Stimulated activated naive CD4-positive, alpha-beta T cell treated with Interleukin-2 at 50 U/mL for 16 hours (primary cell): Measurements from ENCODE around the gene PODNL1.
A peak's percentile ranks its signal among the peaks of the same experiment; 100 is the strongest.
"Not testable (repeated sequence)": the region's sequence is repeated elsewhere in the genome, so short reads cannot be mapped to it uniquely, and the experiment has no call there.

Experiments used
- DNase-seq: peaks from one replicate; lab custom pipeline; 2025; lab: John Stamatoyannopoulos, UW

PODNL1 gene

DNA sequence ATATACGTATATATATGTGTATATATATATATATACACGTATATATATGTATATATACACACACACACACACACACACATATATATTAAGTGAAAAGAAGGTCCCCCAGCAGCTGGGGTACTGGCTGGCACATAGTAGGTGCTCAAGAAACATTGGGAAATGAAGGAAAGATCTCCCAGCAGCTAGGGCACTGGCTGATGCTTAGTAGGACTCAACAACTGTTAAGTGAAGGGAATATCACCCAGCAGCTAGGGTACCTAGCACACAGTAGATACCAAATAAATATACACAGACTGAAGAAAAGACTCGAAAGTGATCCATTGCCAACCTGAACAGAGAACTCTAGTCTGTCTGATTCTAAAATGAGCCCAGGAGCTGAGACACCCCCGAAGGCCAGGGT is 12.2 kb downstream of the PODNL1 start:
- no peak for DNase-seq

DNA sequence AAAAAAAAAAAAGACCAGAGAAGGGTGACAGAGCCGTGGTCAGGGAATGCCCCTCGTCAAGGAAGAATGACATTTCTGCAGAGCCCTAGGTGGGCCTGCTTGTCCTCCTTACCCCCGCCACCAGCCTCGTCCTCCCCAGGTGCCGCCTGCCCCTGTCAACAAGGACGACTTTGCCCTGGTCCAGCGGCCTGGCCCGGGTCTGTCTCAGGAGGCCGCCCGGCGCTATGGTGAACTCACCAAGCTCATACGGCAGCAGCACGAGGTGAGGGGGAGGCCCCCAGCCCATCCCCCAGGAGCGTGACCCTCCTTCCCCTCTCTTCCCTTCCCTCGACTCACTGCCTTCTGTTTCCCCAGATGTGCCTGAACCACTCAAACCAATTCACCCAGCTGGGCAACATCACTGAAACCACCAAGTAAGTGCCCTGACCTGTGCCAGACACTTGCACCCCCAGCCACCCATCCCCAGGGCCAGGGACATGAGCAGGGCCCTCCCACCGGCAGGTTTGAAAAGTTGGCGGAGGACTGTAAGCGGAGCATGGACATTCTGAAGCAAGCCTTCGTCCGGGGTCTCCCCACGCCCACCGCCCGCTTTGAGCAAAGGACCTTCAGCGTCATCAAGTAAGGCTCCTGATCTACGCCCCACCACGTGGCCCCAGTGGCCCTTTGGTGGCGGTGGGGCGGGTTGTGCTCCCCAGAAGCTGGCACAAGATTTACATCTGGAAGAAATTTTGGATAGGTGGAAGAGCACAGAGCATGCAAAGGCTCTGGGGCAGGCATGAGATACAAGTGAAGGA is 14.8 kb downstream of the PODNL1 start:
- DNase-seq = no peak

DNA sequence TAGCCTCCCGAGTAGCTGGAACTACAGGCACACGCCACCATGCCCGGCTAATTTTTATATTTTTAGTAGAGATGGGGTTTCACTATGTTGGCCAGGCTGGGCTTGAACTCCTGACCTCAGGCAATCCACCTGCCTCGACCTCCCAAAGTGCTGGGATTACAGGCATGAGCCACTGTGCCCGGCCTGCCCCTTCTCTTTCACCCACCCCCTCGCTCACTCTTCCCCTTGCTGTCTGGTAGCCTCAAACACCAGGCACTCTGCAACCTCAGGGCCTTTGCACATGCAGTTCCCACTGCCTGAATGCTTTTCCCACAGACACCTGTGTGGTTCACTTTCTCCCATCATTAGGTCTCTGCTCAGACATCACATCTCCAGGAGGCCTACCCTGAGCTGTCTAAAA is 16.1 kb downstream of the PODNL1 start:
- not testable (repeated sequence) for DNase-seq

DNA sequence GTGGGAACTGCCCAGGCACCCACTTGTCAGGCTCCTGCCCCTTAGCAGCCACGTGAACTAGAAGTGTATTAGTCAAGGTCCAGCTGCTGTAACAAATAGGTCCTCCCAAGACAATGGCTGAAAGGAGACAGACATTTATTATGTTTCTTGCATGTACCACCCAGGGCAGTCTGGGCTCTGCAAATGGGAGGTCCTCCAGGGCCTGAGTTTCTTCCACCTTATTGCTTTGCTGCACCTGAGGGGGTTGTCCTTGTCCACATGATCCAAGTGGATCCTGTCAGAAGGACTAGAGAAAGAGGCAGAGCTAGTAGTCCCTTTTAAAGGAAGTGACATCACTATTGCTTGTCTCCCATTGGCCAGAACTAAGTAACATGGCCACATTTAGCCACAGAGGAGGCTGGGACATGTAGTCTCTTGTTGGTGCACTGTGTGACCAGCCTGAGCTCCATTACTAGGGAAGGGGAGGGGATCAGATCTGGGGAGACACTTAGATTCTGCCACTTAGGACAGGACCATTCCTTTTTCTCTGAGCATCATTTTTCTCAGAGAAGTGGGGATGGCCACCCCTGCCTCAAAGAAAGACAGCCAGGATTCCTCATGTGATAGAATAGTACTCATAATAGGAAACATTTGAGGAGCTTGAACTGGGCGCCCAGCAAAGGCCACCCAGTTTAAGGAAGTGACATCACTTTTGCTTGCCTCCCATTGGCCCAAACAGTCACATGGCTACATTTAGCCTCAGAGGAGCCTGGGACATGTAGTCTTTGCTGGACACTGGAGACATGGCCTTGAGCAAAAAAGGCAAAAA is 17.1 kb downstream of the PODNL1 start:
- DNase-seq = no peak

DNA sequence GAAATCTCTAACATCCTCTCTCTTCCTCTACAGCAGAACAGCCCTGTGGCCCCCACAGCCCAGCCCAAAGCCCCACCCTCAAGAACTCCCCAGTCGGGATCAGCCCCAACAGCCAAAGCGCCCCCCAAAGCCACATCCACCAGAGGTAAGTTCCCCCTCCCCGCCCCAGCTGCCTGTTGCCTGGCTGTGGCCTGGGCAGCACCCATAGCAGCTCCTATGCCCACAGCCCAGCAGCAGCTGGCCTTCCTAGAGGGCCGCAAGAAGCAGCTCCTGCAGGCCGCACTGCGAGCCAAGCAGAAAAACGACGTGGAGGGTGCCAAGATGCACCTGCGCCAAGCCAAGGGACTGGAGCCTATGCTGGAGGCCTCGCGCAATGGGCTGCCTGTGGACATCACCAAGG is 17.7 kb downstream of the PODNL1 start:
- no peak for DNase-seq

DNA sequence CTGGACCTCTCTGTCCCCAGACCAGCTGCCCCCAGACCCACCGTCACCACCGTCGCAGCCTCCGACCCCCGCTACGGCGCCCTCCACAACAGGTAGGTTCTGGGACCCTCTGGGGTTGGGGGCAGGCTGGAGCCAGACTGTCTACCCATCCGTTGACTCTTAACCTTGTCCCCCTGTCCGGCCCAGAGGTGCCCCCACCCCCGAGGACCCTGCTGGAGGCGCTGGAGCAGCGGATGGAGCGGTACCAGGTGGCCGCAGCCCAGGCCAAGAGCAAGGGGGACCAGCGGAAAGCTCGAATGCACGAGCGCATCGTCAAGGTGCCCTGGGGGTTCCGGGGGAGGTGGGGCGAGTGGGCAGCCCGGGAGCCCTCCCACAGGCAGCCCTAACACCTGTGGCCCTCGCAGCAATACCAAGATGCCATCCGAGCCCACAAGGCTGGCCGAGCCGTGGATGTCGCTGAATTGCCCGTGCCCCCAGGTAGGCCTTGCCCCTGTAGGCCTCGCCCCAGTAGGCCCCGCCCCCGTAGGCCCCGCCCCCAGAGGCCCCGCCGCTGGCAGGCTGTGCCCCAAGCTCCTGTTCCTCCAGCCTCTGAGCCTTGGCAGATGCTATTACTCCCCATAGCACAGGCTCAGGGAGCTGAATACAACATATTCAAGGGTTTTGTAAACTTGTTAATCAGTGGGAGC is 19.3 kb downstream of the PODNL1 start:
- no peak for DNase-seq

DNA sequence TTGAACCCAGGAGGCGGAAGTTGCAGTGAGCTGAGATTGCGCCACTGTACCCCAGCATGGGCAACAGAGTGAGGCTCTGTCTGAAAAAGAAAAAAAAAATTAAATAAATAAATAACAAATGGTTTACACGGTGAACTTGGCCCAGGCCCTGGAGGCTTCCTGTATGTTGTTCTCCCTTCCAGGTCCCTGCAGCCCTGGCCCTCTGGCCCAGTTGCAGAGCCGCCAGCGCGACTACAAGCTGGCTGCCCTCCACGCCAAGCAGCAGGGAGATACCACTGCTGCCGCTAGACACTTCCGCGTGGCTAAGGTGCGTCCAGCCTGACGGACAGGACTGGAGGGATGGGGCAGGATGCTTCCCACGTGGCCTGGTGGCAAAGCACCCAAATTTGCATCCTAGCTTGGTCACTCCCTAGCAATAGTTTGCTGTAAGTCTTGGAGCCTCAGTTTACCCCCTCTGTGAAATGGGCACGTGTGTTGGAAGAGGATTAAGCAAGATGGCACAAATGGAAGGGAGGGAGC is 20.3 kb downstream of the PODNL1 start:
- no peak for DNase-seq

DNA sequence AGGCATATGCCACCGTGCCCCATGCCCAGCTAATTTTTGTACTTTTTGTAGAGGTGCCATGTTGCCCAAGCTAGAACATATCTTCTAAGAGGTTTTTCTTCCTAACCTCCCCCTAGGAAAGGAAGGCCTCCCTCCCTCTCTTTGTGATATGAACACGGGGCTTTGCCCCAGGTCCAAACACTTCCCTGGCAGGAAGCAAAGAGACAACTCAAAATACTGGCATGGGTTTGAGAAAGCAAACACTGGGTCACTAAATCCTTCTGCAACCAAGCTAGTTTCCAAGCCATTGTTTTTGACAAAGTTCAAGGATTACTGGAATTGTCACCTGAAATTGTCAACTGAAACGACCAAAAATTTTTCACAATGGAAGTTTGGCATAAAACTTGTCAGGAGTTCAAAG is 23.4 kb downstream of the PODNL1 start:
- no peak for DNase-seq

DNA sequence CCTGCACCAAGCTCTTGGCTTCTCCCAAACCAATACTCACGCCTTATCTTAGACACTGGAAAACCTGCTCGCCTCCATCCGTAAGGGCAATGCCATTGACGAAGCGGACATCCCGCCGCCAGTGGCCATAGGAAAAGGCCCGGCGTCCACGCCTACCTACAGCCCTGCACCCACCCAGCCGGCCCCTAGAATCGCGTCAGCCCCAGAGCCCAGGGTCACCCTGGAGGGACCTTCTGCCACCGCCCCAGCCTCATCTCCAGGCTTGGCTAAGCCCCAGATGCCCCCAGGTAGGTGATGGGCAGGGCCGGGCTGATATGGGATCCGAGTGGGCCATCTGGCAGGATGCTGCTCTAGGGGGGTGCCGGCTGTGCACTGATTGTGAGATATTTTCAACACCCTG is 24.9 kb downstream of the PODNL1 start:
- DNase-seq = no peak

DNA sequence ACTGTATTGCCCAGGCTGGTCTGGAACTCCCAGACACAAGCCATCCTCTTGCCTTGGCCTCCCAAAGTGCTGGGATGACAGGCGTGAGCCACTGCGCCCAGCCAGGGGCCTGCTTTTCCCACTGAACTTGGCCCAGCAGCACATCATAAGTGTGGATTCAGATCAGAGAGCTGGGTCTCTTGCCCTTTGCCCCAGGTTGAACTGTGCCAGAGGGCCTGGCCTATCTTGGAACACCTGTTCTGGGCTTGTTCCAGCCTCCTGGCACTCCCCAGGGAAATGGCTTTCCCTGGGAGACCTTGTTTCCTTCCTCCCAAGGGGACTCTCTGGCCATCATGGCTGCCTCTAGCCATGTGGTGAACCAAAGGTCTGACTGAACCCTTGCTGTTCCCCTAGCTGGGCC is 28.8 kb downstream of the PODNL1 start:
- no peak for DNase-seq

DNA sequence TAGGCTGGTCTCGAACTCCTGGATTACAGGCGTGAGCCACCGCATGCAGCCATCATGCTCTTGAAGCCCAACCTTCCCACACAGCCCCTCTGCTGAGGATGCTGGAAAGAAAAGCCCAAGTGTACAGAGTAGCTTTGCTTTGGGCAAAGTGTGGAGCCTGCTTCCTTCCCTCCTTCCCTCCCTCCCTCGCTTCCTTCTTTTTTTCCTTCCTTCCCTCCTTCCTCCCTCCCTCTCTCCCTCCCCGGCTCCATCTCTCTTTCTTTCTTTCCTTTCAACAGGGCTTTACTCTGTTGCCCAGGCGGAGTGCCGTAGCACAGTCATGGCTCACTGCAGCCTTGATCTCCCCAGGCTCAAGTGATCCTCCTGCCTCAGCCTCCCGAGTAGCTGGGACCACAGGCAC is 29.5 kb downstream of the PODNL1 start:
- DNase-seq = no peak

DNA sequence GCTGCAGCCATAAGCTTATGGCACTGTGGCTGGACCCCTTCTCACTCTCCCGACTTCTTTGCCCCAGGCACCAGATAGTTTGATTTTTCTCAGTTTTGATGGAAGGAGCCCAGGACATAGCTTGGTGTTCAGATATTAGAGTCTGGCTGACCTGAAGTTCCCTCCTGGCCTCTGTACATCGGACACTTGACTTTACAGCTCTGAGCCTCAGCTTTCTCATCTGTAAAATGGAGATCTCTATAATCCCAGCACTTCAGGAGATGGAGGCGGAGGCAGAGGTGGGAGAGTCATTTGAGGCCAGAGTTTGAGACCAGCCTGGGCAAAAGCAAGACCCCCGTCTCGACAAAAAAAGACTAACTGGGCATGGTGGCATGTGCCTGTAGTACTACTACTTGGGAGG is 31.3 kb downstream of the PODNL1 start:
- no peak for DNase-seq

DNA sequence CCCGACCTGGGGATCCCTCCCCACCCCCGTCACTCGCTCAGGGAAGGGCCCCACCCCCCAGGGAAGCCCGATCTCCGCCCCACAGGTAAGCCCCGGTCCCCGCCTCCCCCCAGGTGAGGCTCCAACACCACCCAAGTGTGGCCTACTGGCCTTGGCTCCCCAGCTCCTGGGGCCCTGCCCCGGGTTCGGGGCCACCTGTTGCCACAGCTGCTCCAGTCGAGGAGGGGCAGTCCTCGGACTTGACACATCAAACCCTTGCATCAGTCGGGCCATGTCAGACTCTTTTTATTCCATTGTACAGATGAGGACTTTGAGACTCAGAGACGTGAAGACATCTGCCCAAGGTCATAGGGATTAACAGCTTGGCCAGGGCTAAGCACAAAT is 31.7 kb downstream of the PODNL1 start:
- DNase-seq = peak; percentile 14

DNA sequence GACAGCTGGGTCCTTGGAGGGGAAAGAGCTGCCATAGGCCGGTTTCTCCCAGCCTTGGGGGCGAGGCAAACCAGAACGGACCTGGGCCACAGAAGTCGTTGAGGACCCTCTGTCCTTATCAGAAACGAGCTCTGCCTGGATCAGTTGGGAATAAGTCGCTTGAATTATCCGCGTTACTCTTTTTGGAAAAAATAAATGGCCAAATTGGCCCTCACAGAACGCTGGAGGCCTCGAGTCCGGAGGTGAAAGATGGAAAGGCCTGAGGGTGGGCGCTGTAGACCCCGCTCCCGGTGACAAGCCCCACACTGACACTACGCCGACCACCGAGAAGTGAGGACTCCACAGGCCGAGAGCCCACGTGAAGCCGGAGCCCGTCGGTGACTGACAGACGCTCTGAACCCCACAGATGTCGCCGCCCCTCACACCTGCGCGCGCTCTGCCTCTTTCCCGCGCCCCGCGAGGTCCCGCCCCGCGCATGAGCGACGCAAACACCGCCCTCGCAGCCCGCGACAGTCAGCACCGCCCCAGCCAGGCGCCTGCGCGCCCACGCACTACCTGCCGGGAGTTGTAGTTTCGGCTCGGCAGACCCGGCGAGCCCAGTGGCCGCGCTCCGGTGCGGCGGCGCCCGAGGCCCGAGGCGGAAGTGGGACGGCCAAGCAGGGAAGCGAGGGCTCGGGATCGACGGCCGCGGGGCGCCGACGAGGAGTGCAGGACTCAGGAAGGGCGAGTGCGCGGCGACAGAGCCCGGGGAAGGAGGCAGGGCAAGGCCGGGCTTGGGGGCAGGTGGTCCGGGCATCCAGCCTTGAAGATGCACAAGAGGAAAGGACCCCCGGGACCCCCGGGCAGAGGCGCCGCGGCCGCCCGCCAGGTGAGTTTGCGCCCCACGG is 32.3 kb downstream of the PODNL1 start, which contains the start of the genes BRME1 and CC2D1A:
TSS of gene BRME1 (minus strand) at position 484 of the 887 bp plus-strand sequence. CDS start 1,225 bp downstream, outside the sequence.
TSS of gene CC2D1A (plus strand) at position 568 of the 887 bp plus-strand sequence. CDS start at position 809, 241 bp downstream.
- DNase-seq = peak; percentile 93

DNA sequence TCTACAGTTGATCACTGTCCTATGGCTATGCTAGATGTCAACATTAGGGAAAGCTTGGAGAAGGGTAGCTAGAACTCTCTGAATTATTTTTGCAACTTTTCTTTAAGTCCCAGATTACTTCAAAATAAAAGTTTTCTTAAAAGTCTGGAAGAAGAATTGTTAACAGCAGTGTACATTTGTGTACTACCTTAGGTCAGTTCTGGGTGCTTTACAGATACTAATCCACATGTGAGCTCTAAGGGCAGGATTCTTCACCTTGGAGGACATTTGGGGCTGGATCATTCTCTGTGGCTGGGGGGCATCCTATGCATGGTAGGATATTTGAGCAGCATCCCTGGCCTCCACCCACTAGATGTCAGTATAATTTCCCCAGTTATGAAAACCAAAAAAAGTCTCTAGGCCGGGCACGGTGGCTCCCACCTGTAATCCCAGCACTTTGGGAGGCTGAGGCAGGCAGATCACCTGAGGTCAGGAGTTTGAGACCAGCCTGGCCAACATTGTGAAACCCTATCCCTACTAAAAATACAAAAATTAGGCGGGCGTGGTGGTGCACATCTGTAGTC is 35.1 kb downstream of the PODNL1 start:
- peak; percentile 14 for DNase-seq

DNA sequence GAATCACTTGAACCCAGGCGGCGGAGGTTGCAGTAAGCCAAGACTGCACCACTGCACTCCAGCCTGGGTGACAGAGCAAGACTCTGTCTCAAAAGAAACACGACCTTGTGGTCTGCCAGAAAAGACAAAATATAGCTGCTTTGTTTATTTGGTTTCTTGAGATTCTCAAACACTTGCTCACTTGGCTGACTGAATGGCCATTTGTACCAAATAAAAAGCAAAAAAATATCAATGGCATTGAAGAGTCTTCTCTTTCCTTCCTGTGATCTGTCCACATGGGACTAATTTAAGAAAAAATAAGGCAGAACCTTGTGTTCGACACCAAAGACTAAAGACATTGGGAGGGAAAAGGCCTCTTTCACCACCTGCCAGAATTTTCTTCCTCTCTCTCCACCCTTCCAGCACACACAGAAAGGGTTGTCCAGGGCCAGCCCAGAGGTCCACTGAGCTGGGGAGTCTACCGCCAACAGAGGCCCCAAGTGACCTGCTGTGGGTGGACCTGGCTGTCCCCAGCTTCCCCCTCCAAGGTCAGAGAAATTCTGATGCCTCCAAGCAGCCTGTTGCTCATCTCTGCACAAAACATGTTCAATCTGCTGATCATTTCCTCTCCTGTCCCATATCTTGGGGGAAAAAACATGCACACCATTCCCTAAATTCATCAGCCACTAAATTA is 38.2 kb downstream of the PODNL1 start:
- no peak for DNase-seq

DNA sequence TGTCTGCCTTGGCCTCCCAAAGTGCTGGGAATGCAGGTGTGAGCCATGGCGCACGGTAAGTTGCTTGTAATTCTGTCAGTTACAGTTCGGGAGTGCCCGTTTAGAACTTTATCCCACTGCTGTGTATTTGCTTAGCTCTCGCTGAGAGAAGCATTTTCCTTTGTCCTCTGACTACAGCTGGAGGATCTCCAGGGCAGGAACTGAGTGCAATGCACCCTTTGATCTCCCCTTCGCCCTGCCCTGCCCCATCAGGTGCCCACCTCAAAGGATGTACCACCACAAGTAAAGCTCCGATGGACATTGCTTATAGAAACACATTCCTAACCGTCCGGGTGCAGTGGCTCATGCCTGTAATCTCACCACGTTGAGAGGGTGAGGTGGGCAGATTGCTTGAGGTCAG is 38.8 kb downstream of the PODNL1 start:
- no peak for DNase-seq

DNA sequence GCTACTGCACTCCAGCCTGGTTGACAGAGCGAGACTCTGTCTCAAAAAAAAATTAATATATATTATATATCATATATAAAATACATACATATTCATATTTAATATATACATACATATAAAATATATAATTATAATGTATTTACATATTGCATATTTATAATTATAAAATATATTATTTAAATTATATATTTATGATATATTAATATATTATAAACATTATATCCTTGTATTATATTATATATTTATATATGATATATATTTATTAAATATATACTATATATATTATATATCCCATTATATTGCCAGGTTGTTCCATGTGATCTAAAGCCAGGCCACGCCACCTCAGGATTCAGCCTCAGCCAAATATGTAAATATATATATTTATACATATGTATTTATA is 42.0 kb downstream of the PODNL1 start:
- DNase-seq = no peak

DNA sequence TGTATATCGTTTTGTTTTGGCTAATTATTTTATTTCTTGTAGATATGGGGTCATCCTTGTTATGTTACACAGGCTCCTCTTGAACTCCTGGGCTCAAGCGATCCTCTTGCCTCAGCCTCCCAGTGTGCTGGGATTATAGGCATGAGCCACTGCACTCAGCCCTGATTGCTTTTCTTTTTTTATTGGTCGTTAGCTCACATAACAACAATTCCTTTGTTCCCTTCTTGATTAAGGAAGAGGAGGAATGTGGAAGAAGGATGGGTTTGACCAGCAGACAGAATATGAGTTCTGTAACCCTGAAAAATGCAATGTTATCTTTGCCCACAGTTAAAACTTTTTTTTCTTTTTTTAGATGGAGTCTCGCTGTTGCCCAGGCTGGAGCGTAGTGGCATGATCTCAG is 43.7 kb downstream of the PODNL1 start:
- DNase-seq = no peak

DNA sequence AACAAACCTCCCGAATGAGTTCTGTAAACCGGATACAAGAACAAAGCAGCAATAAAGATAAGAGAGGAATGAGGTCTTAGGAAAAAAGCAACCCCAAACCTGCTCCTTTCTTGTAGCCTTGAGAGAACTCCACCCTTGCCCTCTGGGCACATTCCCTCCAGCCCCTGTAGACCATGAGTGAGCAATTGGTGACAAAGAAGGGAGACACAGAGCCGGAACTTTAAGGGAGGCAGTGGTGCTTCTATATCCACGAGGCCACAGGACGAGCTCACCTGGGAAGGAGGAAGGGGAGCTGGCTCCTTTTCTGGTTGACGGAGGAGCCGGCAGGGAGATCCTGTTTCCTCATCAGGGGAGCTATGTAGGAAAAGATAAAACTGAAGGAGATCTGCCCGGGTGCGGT is 45.3 kb downstream of the PODNL1 start:
- no peak for DNase-seq
